Embryonic facial prominence (tissue), 1 donor: ENCODE measurements around the gene WDR27.
"Not testable (repeated sequence)": the region's sequence is repeated elsewhere in the genome, so short reads cannot be mapped to it uniquely, and the experiment has no call there.

ENCODE experiments used
- DNase-seq: peaks from one replicate; pipeline ENCODE4 v3.0.0-alpha.2; 2016; ENCODE audit errors: extremely low spot score

WDR27 gene

GRCh38 chr6:169710009-169710408 lies 8.2 kb upstream of the WDR27 start:
- no peak for DNase-seq

- no peak for DNase-seq
These were observed 7.5 kb upstream of the WDR27 start for GRCh38 chr6:169709293-169709692.

GRCh38 chr6:169707772-169708171 lies 5.9 kb upstream of the WDR27 start:
- DNase-seq, result no peak

- no peak for DNase-seq
These were observed 1.0 kb upstream of the WDR27 start for GRCh38 chr6:169702840-169703246.

GRCh38 chr6:169701311-169701953 lies 397 bp downstream of the WDR27 start:
- no peak for DNase-seq

GRCh38 chr6:169700296-169700695 lies 1.5 kb downstream of the WDR27 start:
- no peak for DNase-seq

- not testable (repeated sequence) for DNase-seq
These were observed 4.7 kb downstream of the WDR27 start for GRCh38 chr6:169697115-169697514.

- DNase-seq, result no peak
These were observed 6.7 kb downstream of the WDR27 start for GRCh38 chr6:169695131-169695530.

- DNase-seq, result no peak
These were observed 9.3 kb downstream of the WDR27 start for GRCh38 chr6:169692516-169692915.

GRCh38 chr6:169691260-169691659 lies 10.6 kb downstream of the WDR27 start:
- no peak for DNase-seq

GRCh38 chr6:169689287-169689686 lies 12.5 kb downstream of the WDR27 start:
- DNase-seq, result no peak

GRCh38 chr6:169685860-169686259 lies 16.0 kb downstream of the WDR27 start:
- no peak for DNase-seq

- DNase-seq, result no peak
These were observed 17.8 kb downstream of the WDR27 start for GRCh38 chr6:169684056-169684455.

- no peak for DNase-seq
These were observed 23.5 kb downstream of the WDR27 start for GRCh38 chr6:169678342-169678741.

GRCh38 chr6:169677096-169677495 lies 24.7 kb downstream of the WDR27 start:
- DNase-seq, result no peak

GRCh38 chr6:169675011-169675410 lies 26.8 kb downstream of the WDR27 start:
- DNase-seq, result no peak

- DNase-seq, result no peak
These were observed 30.3 kb downstream of the WDR27 start for GRCh38 chr6:169671563-169671962.

GRCh38 chr6:169669889-169670288 lies 31.9 kb downstream of the WDR27 start:
- no peak for DNase-seq

- DNase-seq, result no peak
These were observed 32.7 kb downstream of the WDR27 start for GRCh38 chr6:169669147-169669546.

GRCh38 chr6:169668203-169668847 lies 33.5 kb downstream of the WDR27 start:
- no peak for DNase-seq

GRCh38 chr6:169667716-169668115 lies 34.1 kb downstream of the WDR27 start:
- no peak for DNase-seq

GRCh38 chr6:169666441-169666840 lies 35.4 kb downstream of the WDR27 start:
- DNase-seq, result no peak

GRCh38 chr6:169665289-169665688 lies 36.5 kb downstream of the WDR27 start:
- DNase-seq, result no peak

- no peak for DNase-seq
These were observed 37.6 kb downstream of the WDR27 start for GRCh38 chr6:169664227-169664626.
